PC-9 (cell line): ENCODE data around the gene REL. TPM values are rescaled to one million over a fixed set of nuclear protein-coding genes. Genes with fewer than 3 reads are reported as not detected.

Experiments
- BruUV-seq: library from RNA; stranded (reverse); fragments of 400-500 nt; replicated peaks from 2 replicates; lab custom pipeline; 2021; lab: Mats Ljungman, UMichigan
- CTCF ChIA-PET: fragments of 300-600 bp; sonication (Branson Sonifier 250); formaldehyde crosslinking; loops from one replicate; lab custom pipeline; 2022; ENCODE audit warnings: antibody characterized with exemption; lab: Charles Lee
- POLR2A ChIA-PET: fragments of 300-600 bp; sonication (Branson Sonifier 250); formaldehyde crosslinking; loops from one replicate; lab custom pipeline; 2022; ENCODE audit warnings: antibody characterized with exemption; ENCODE audit not compliant: unreplicated experiment; lab: Charles Lee
- DNase-seq, 2 experiments: peaks; one replicate each; pipeline versions ENCODE4 v3.0.0 to v3.0.0-alpha.2; 2015 to 2022; ENCODE audit warnings: mixed read lengths in 1 of 2
- H2AFZ ChIP-seq: fragments of 200-600 bp; sonication (generic); 2 replicates; pipeline ENCODE4 v1.8.1; 2017; ENCODE audit warnings: antibody characterized with exemption
- H3F3A ChIP-seq: fragments of 200-600 bp; sonication (generic); 2 replicates; pipeline ENCODE4 v1.8.1; 2017; ENCODE audit warnings: antibody characterized with exemption, mild to moderate bottlenecking, low read depth; ENCODE audit not compliant: insufficient read depth
- H3K27ac ChIP-seq: fragments of 200-600 bp; sonication (generic); 2 replicates; pipeline ENCODE4 v1.6.1; 2016; ENCODE audit warnings: mixed run types
- H3K27me3 ChIP-seq: fragments of 200-600 bp; sonication (generic); 2 replicates; pipeline ENCODE4 v1.6.1; 2016; ENCODE audit warnings: low read depth, mixed run types; ENCODE audit not compliant: insufficient read depth
- H3K36me3 ChIP-seq: fragments of 200-600 bp; sonication (generic); 2 replicates; pipeline ENCODE4 v1.6.1; 2016; ENCODE audit warnings: low read depth, mixed run types
- H3K4me1 ChIP-seq: fragments of 200-600 bp; sonication (generic); replicated peaks from 2 replicates; pipeline ENCODE4 v1.6.1; 2016; ENCODE audit warnings: mixed run types; ENCODE audit not compliant: insufficient read depth
- H3K4me2 ChIP-seq: fragments of 200-600 bp; sonication (generic); 2 replicates; pipeline ENCODE4 v1.6.1; 2017; ENCODE audit warnings: mixed run types
- H3K4me3 ChIP-seq: fragments of 200-600 bp; sonication (generic); 2 replicates; pipeline ENCODE4 v1.6.1; 2016; ENCODE audit warnings: mixed run types
- H3K79me2 ChIP-seq: fragments of 200-600 bp; sonication (generic); 2 replicates; pipeline ENCODE4 v1.6.1; 2017; ENCODE audit warnings: low read depth, mixed run types
- H3K9me2 ChIP-seq: fragments of 200-600 bp; sonication (generic); 2 replicates; pipeline ENCODE4 v1.8.1; 2017; ENCODE audit warnings: mild to moderate bottlenecking; ENCODE audit not compliant: insufficient read depth
- H3K9me3 ChIP-seq: fragments of 200-600 bp; sonication (generic); 2 replicates; pipeline ENCODE4 v1.8.1; 2016; ENCODE audit warnings: low read depth; ENCODE audit not compliant: insufficient read depth
- H4K20me1 ChIP-seq: fragments of 200-600 bp; sonication (generic); 2 replicates; pipeline ENCODE4 v1.8.1; 2017; ENCODE audit not compliant: insufficient read depth
- EZH2 ChIP-seq: fragments of 200-600 bp; sonication (generic); IDR thresholded peaks from 2 replicates; pipeline ENCODE4 v1.8.0; 2017; ENCODE audit warnings: antibody characterized with exemption, low read depth
- intact Hi-C: fragments of 100-400 bp; cut with micrococcal nuclease; formaldehyde crosslinking; loops from one replicate; pipeline ENCODE4 v1.10.0; 2022; ENCODE audit not compliant: unreplicated experiment
- total RNA-seq: library from RNA; stranded (reverse); gene quantifications from 2 replicates; pipeline ENCODE4 v1.2.3, GENCODE V29; 2021
- TF ChIP-seq, protein P1 (sequence below): fragments of 200-600 bp; sonication (generic); conservative IDR thresholded peaks from 2 replicates; pipeline ENCODE4 v1.6.1; 2017; ENCODE audit warnings: mixed run types, antibody characterized with exemption, mild to moderate bottlenecking, moderate library complexity

The REL gene
- total RNA-seq, 1 experiment from 2014 or later: 13.3 TPM

GRCh38 chr2:60972889-60973656 lies 91.7 kb downstream of the REL start:
- DNase-seq: no peak
- TF ChIP-seq, protein P1, sequence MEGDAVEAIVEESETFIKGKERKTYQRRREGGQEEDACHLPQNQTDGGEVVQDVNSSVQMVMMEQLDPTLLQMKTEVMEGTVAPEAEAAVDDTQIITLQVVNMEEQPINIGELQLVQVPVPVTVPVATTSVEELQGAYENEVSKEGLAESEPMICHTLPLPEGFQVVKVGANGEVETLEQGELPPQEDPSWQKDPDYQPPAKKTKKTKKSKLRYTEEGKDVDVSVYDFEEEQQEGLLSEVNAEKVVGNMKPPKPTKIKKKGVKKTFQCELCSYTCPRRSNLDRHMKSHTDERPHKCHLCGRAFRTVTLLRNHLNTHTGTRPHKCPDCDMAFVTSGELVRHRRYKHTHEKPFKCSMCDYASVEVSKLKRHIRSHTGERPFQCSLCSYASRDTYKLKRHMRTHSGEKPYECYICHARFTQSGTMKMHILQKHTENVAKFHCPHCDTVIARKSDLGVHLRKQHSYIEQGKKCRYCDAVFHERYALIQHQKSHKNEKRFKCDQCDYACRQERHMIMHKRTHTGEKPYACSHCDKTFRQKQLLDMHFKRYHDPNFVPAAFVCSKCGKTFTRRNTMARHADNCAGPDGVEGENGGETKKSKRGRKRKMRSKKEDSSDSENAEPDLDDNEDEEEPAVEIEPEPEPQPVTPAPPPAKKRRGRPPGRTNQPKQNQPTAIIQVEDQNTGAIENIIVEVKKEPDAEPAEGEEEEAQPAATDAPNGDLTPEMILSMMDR: no peak
- TF ChIP-seq EZH2: no peak
- CTCF ChIA-PET: no interaction called here

DNA sequence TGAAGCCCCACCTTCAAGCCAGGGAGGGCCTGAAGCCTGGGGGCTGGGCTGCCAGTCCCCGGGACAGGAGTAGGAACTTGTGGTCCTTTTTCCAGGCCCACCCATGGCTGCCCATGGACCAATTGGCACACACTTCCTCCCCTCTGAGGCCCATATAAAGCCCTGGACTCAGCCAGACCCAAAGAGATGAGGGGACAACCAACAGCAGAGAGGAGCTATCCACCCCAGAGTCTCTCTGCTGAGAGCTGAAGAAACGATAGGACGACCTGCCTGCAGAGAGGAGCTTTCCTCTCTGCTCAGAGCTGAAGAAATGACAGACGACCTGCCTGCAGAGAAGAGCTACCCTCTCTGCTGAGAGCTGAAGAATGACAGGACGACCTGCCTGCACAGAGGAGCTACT lies 92.3 kb downstream of the REL start:
- ChIA-PET POLR2A (no interaction called here), CTCF (no interaction called here)
- Histone ChIP-seq H3K36me3 (no peaks in the 10 kb centered on the region), H3F3A (no peaks in the 10 kb centered on the region), H3K4me1 (peaks cover 5% of the 10 kb centered on the region), H3K9me3 (no peaks in the 10 kb centered on the region), H3K9me2 (no peaks in the 10 kb centered on the region), H3K4me2 (no peak overlapping the region), H4K20me1 (no peaks in the 10 kb centered on the region), H3K27ac (no peak overlapping the region), H3K4me3 (no peak overlapping the region), H3K79me2 (no peaks in the 10 kb centered on the region), H2AFZ (no peak overlapping the region), H3K27me3 (no peaks in the 10 kb centered on the region)
- intact Hi-C loops: no loop called here
- DNase-seq: no peak
- no TSS peak for BruUV-seq
- TF ChIP-seq, protein P1: no peak
- no peak for TF ChIP-seq EZH2

More at GRCh38 chr2:60972889-60973656, 91.7 kb downstream of the REL start:
- Histone ChIP-seq H3F3A (no peaks in the 10 kb centered on the region), H3K9me2 (no peaks in the 10 kb centered on the region), H3K9me3 (no peaks in the 10 kb centered on the region), H4K20me1 (no peaks in the 10 kb centered on the region), H3K4me1 (peaks cover 5% of the 10 kb centered on the region), H3K36me3 (no peaks in the 10 kb centered on the region), H3K27ac (no peak overlapping the region), H2AFZ (no peak overlapping the region), H3K79me2 (no peaks in the 10 kb centered on the region), H3K27me3 (no peaks in the 10 kb centered on the region), H3K4me3 (no peak overlapping the region), H3K4me2 (no peak overlapping the region)
- intact Hi-C loops: no loop called here
- BruUV-seq: no TSS peak
- POLR2A ChIA-PET: no interaction called here

DNA sequence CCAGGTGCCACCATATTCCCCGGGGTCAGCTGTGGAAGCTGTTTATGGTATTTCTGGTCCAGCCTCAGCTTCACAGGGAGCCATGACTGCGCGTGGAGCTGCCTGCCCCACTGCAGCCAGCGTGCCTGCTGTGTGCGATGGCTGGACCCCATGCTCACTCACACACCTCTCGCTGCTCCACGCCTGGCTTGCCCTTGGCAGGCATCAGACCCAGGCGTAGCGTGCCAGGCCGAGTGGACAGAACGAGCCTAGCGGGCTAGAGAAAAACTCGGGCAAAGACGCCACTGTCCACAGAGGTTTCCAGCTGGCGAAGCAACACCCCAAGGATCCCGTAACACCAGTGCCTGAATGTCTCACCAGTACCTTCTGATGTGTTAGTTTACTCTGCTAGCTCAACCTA lies 93.3 kb downstream of the REL start:
- H2AFZ ChIP-seq: no peak overlapping the region
- DNase-seq: no peak
- H3K79me2 ChIP-seq: no peaks in the 10 kb centered on the region
- H3K9me3 ChIP-seq: no peaks in the 10 kb centered on the region
- no TSS peak for BruUV-seq
- no peaks in the 10 kb centered on the region for H3K36me3 ChIP-seq
- peaks cover 5% of the 10 kb centered on the region for H3K4me1 ChIP-seq
- no peak overlapping the region for H3K4me2 ChIP-seq
- intact Hi-C loops: no loop called here
- H4K20me1 ChIP-seq: no peaks in the 10 kb centered on the region
- POLR2A ChIA-PET: interaction anchor here (0.6 kb wide), 1 partner anchor 32 kb away, joined by 6 read pairs; no protein-coding TSS in a partner anchor
- H3K27ac ChIP-seq: no peak overlapping the region
- no peaks in the 10 kb centered on the region for H3K27me3 ChIP-seq
- no peak overlapping the region for H3K4me3 ChIP-seq
- no peaks in the 10 kb centered on the region for H3K9me2 ChIP-seq
- no peak for TF ChIP-seq EZH2
- TF ChIP-seq, protein P1: no peak
- H3F3A ChIP-seq: no peaks in the 10 kb centered on the region
- CTCF ChIA-PET: no interaction called here

Other genes with a start within 250 kb of the REL start
- 13.5 and 13.7 TPM in 2 replicates for gene PAPOLG, start 125.3 kb upstream of the REL start, total RNA-seq
- 28.4 and 32.4 TPM in 2 replicates for gene PEX13, start 136.1 kb downstream of the REL start, total RNA-seq
- 4.5 and 5.1 TPM in 2 replicates for gene PUS10, start 136.7 kb downstream of the REL start, total RNA-seq
- 12.6 and 13.8 TPM in 2 replicates for gene SANBR, start 184.3 kb downstream of the REL start, total RNA-seq